ENCODE results near the gene GAPVD1.

The GAPVD1 gene

GRCh38 chr9:125378778-125379177 lies 117.2 kb downstream of the GAPVD1 start:
- DNase-seq (ENCODE audit: low read depth), result no peak
- in situ Hi-C loops (cut with HindIII; ENCODE audit: low sequenced_read_pairs), result no loop called here
- no peak for TF ChIP-seq CTCF (IDR thresholded peaks at IDR 0.05; ENCODE audit: low read depth, low read length, missing control alignments)
- no peak overlapping the region for H3K4me3 ChIP-seq (ENCODE audit: low read depth, low read length)

- no peak overlapping the region for H3K4me3 ChIP-seq (ENCODE audit: low read depth, low read length)
- DNase-seq (ENCODE audit: low read depth), result no peak
- in situ Hi-C loops (cut with HindIII; ENCODE audit: low sequenced_read_pairs), result no loop called here
- TF ChIP-seq CTCF (IDR thresholded peaks at IDR 0.05; ENCODE audit: low read depth, low read length, missing control alignments), result no peak
These were observed 117.6 kb downstream of the GAPVD1 start for GRCh38 chr9:125379208-125379607.

GRCh38 chr9:125380406-125380805 lies 118.8 kb downstream of the GAPVD1 start:
- no peak for TF ChIP-seq CTCF (IDR thresholded peaks at IDR 0.05; ENCODE audit: low read depth, low read length, missing control alignments)
- H3K4me3 ChIP-seq (ENCODE audit: low read depth, low read length), result no peak overlapping the region
- no peak for DNase-seq (ENCODE audit: low read depth)
- in situ Hi-C loops (cut with HindIII; ENCODE audit: low sequenced_read_pairs), result no loop called here

- no peak for TF ChIP-seq CTCF (IDR thresholded peaks at IDR 0.05; ENCODE audit: low read depth, low read length, missing control alignments)
- in situ Hi-C loops (cut with HindIII; ENCODE audit: low sequenced_read_pairs), result no loop called here
- H3K4me3 ChIP-seq (ENCODE audit: low read depth, low read length), result no peak overlapping the region
- no peak for DNase-seq (ENCODE audit: low read depth)
These were observed 126.4 kb downstream of the GAPVD1 start for GRCh38 chr9:125387861-125388524.

GRCh38 chr9:125388978-125389377 lies 127.4 kb downstream of the GAPVD1 start:
- no peak overlapping the region for H3K4me3 ChIP-seq (ENCODE audit: low read depth, low read length)
- no peak for DNase-seq (ENCODE audit: low read depth)
- in situ Hi-C loops (cut with HindIII; ENCODE audit: low sequenced_read_pairs), result no loop called here
- no peak for TF ChIP-seq CTCF (IDR thresholded peaks at IDR 0.05; ENCODE audit: low read depth, low read length, missing control alignments)

GRCh38 chr9:125391704-125392103 lies 130.1 kb downstream of the GAPVD1 start:
- TF ChIP-seq CTCF (IDR thresholded peaks at IDR 0.05; ENCODE audit: low read depth, low read length, missing control alignments), result no peak
- no peak for DNase-seq (ENCODE audit: low read depth)
- in situ Hi-C loops (cut with HindIII; ENCODE audit: low sequenced_read_pairs), result no loop called here
- no peak overlapping the region for H3K4me3 ChIP-seq (ENCODE audit: low read depth, low read length)

Measured in astrocyte of the cerebellum (primary cell).